ENCODE measurements around the gene LTBP1.

The LTBP1 gene

DNA sequence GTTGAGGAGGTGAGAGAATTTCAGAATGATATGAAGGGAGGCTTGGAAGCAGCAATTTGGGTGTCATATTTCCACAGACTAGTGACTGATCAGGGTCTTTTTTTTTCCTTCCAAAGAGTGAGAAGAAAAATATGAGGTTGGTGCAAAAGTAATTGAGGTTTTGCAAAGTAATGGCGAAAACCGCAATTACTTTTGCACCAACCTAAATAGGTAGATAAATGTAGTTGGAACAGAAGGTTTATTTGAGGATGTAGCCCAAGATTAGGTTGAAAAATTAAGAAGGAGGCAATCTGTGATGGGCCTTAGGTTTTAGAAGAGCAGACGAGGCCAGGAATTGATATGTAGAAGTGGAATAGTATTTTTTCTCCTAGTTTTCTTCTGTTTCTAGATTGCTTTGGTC, 7.8 kb upstream of the LTBP1 start:
- Histone ChIP-seq H3K36me3 (ENCODE audit: low read depth) (no peaks in the 10 kb centered on the region), H3K9me3 (ENCODE audit: severe bottlenecking) (no peaks in the 10 kb centered on the region), H3K27ac (ENCODE audit: poor library complexity, severe bottlenecking) (no peak overlapping the region), H3K4me3 (ENCODE audit: severe bottlenecking) (no peak overlapping the region), H3K4me1 (ENCODE audit: insufficient read depth, poor library complexity, severe bottlenecking) (no peaks in the 10 kb centered on the region), H3K27me3 (ENCODE audit: insufficient read depth, poor library complexity, severe bottlenecking) (no peaks in the 10 kb centered on the region)
- TF ChIP-seq, protein P1, sequence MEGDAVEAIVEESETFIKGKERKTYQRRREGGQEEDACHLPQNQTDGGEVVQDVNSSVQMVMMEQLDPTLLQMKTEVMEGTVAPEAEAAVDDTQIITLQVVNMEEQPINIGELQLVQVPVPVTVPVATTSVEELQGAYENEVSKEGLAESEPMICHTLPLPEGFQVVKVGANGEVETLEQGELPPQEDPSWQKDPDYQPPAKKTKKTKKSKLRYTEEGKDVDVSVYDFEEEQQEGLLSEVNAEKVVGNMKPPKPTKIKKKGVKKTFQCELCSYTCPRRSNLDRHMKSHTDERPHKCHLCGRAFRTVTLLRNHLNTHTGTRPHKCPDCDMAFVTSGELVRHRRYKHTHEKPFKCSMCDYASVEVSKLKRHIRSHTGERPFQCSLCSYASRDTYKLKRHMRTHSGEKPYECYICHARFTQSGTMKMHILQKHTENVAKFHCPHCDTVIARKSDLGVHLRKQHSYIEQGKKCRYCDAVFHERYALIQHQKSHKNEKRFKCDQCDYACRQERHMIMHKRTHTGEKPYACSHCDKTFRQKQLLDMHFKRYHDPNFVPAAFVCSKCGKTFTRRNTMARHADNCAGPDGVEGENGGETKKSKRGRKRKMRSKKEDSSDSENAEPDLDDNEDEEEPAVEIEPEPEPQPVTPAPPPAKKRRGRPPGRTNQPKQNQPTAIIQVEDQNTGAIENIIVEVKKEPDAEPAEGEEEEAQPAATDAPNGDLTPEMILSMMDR (IDR thresholded peaks at IDR 0.05; ENCODE audit: poor library complexity, severe bottlenecking): no peak
- DNase-seq (ENCODE audit: low spot score): no peak
- no peak for ATAC-seq (ENCODE audit: low read depth)

DNA sequence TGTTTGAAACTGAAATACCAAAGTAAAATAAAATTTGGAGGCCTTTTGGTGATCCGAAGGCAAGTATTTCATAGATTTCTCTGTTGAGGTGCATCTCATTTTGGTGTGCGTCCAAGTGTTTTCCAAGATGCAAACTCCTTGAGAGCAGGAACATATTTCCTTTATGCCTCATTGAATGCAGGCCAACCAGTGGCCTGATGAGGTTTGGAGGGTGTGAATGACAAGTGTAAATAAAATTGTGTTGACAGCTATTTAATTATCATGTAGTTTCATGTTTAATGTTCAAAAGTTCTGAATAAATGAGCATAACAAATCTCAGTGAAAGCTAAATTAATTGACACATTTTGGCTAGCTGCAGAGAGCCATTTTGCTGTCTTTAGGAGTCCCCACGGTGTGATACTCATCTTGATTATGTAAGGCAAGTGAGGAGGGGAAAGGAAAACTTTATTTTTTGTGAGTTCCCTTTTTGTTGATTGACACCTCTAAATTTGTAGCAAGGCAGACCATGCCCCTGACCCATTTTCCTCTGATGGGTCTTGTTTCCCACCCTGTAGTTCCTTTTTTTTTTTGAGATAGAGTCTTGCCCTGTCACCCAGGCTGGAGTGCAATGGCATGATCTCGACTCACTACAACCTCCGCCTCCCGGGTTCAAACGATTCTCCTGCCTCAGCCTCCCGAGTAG, 6.3 kb upstream of the LTBP1 start:
- Histone ChIP-seq H3K36me3 (ENCODE audit: low read depth) (no peaks in the 10 kb centered on the region), H3K9me3 (ENCODE audit: severe bottlenecking) (no peaks in the 10 kb centered on the region), H3K27me3 (ENCODE audit: insufficient read depth, poor library complexity, severe bottlenecking) (no peaks in the 10 kb centered on the region)

DNA sequence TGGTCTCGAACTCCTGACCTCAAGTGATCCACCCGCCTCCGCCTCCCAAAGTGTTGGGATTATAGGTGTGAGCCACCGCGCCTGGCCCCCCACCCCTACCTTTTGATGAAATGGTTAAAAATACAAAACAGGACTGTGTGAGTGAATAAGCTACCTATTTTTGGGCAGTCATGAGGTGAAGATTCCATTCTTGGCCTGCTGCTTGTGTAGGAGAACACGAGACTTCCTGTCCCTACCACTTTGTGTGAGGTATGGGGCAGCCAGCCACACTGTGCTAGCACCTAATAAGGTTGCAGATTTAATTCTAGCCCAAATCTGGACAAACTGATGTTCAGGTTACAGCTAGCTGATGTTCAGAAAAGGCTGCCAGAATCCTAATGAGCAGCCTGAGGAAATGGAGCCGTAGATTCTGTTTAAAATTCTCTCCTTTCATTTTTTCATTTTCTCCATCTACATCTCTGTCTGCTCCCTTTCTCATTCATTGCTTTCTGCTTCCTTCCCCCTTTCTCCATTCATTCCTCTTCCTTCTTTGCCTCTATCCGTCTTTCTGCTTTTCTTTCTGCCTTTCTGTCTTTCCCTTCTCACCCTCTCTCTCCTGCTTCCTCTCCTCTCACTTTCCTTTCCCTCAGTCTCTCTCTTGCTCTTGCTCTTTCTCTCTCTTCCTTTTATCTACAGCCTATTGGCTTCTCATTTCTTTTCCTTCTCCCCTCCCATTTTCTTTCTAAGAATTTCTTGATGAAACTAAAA, 4.6 kb upstream of the LTBP1 start:
- H3K36me3 ChIP-seq (ENCODE audit: low read depth): no peaks in the 10 kb centered on the region
- no peak overlapping the region for H3K4me3 ChIP-seq (ENCODE audit: severe bottlenecking)
- H3K4me1 ChIP-seq (ENCODE audit: insufficient read depth, poor library complexity, severe bottlenecking): no peaks in the 10 kb centered on the region
- H3K27ac ChIP-seq (ENCODE audit: poor library complexity, severe bottlenecking): no peak overlapping the region
- ATAC-seq (ENCODE audit: low read depth) (no peak), DNase-seq (ENCODE audit: low spot score) (no peak)
- TF ChIP-seq, protein P1 (IDR thresholded peaks at IDR 0.05; ENCODE audit: poor library complexity, severe bottlenecking): no peak
- H3K9me3 ChIP-seq (ENCODE audit: severe bottlenecking): no peaks in the 10 kb centered on the region
- no peaks in the 10 kb centered on the region for H3K27me3 ChIP-seq (ENCODE audit: insufficient read depth, poor library complexity, severe bottlenecking)

More for the DNA sequence above, 6.3 kb upstream of the LTBP1 start:
- TF ChIP-seq, protein P1 (IDR thresholded peaks at IDR 0.05; ENCODE audit: poor library complexity, severe bottlenecking): no peak
- H3K4me3 ChIP-seq (ENCODE audit: severe bottlenecking): no peak overlapping the region
- DNase-seq (ENCODE audit: low spot score): no peak
- ATAC-seq (ENCODE audit: low read depth): no peak
- H3K27ac ChIP-seq (ENCODE audit: poor library complexity, severe bottlenecking): no peak overlapping the region
- H3K4me1 ChIP-seq (ENCODE audit: insufficient read depth, poor library complexity, severe bottlenecking): no peaks in the 10 kb centered on the region

DNA sequence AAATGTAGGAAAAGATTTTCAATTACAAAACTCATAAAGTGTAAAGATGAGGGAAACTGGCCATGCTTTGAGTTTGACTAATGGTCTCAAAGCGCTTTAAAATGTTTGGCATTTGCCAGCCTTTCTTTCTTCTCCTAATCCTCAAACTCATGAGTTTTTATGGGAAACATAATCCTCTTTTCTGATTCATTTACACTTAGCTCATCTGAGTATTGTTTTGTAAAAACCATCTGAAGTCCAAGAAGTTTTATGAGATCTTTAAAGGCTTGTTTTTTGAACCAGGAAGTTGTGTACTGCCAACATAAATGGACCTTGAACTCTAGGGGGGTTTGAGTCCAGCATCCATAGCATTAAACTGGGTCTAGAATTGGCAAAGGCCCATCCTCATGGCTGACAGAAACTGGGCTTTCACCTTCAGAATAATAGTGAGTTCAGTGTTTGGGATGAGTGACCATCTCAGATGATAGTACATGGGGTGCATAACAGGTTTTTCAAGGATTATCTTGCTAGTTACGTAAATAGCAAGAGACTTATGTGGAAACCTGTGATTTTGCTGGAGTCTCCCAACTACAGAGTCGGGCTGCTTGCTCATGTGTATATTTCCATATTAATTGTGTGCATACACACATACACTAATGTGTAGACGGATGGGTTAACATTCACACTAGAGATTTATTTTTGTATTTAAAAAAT, 3.8 kb upstream of the LTBP1 start:
- ATAC-seq (ENCODE audit: low read depth) (no peak), DNase-seq (ENCODE audit: low spot score) (no peak)
- Histone ChIP-seq H3K4me3 (ENCODE audit: severe bottlenecking) (no peak overlapping the region), H3K4me1 (ENCODE audit: insufficient read depth, poor library complexity, severe bottlenecking) (no peaks in the 10 kb centered on the region), H3K27ac (ENCODE audit: poor library complexity, severe bottlenecking) (no peak overlapping the region), H3K36me3 (ENCODE audit: low read depth) (no peaks in the 10 kb centered on the region), H3K27me3 (ENCODE audit: insufficient read depth, poor library complexity, severe bottlenecking) (no peaks in the 10 kb centered on the region), H3K9me3 (ENCODE audit: severe bottlenecking) (no peaks in the 10 kb centered on the region)
- TF ChIP-seq, protein P1 (IDR thresholded peaks at IDR 0.05; ENCODE audit: poor library complexity, severe bottlenecking): no peak

Measured in RWPE2 (cell line).